Astrocyte (in vitro differentiated cells and primary cell): ENCODE measurements around the gene OR2A25.

Experiments
- EZH2 ChIP-seq: IDR thresholded peaks from 2 replicates; pipeline ENCODE4 v1.6.1; 2012; ENCODE audit warnings: mild to moderate bottlenecking, low read length, inconsistent platforms; ENCODE audit not compliant: insufficient read depth
- TF ChIP-seq, protein P1 (sequence below): IDR thresholded peaks from 2 replicates; pipeline ENCODE4 v1.5.1; 2011; ENCODE audit warnings: low read depth, mild to moderate bottlenecking, inconsistent platforms, low read length, moderate library complexity; ENCODE audit not compliant: insufficient read depth

DNA sequence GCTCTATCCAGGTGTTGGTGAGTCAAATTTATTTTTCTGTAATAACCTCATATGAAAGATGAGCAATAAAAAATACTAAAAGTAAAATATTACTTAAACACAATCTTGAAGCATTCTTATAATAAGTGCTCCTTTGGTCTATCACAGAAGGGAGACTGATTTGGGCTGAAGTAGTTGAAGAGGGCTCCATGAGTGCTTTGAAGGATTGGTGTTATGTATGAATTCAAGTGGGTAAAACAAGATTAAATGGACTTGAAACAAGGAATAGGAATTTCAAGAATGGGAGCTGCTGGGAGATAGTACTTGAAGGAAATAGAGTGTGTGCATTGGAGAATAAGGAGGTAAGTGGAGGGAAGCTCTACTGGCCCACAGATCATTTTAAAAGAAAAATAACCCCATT lies 32.4 kb downstream of the OR2A25 start:
- TF ChIP-seq, protein P1, sequence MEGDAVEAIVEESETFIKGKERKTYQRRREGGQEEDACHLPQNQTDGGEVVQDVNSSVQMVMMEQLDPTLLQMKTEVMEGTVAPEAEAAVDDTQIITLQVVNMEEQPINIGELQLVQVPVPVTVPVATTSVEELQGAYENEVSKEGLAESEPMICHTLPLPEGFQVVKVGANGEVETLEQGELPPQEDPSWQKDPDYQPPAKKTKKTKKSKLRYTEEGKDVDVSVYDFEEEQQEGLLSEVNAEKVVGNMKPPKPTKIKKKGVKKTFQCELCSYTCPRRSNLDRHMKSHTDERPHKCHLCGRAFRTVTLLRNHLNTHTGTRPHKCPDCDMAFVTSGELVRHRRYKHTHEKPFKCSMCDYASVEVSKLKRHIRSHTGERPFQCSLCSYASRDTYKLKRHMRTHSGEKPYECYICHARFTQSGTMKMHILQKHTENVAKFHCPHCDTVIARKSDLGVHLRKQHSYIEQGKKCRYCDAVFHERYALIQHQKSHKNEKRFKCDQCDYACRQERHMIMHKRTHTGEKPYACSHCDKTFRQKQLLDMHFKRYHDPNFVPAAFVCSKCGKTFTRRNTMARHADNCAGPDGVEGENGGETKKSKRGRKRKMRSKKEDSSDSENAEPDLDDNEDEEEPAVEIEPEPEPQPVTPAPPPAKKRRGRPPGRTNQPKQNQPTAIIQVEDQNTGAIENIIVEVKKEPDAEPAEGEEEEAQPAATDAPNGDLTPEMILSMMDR: no peak
- TF ChIP-seq EZH2: no peak
